HCT116 (cell line): Measurements from ENCODE around the gene PLEKHJ1.

ENCODE experiments used
- ATF3 ChIP-seq: IDR thresholded peaks from 2 replicates; pipeline ENCODE4 v1.6.1; 2012
- CTCF ChIP-seq, 3 experiments: fragments of 200-600 bp in 1 of 3; sonication (generic) in 1 of 3; IDR thresholded peaks in 2 of 3; conservative IDR thresholded peaks in 1 of 3; 2 replicates each; pipeline ENCODE4 v1.5.1; 2012 to 2017; ENCODE audit warnings: low read depth in 2 of 3, low read length in 2 of 3, antibody characterized with exemption in 1 of 3, borderline replicate concordance in 1 of 3, control low read depth in 1 of 3, mild to moderate bottlenecking in 1 of 3, mixed read lengths in 1 of 3, mixed run types in 1 of 3, moderate library complexity in 1 of 3; ENCODE audit not compliant: insufficient read depth in 1 of 3
- EZH2 ChIP-seq: fragments of 200-600 bp; sonication (generic); IDR thresholded peaks from 2 replicates; pipeline ENCODE4 v1.6.1; 2017; ENCODE audit warnings: antibody characterized with exemption, mixed run types
- EZH2phosphoT487 ChIP-seq: fragments of 200-600 bp; IDR thresholded peaks from 2 replicates; pipeline ENCODE4 v1.6.1; 2018; ENCODE audit warnings: antibody characterized with exemption, borderline replicate concordance
- REST ChIP-seq: IDR thresholded peaks from 2 replicates; pipeline ENCODE4 v1.6.1; 2012; ENCODE audit warnings: low read depth
- SRF ChIP-seq: IDR thresholded peaks from 2 replicates; pipeline ENCODE4 v1.6.1; 2012; ENCODE audit warnings: low read depth

DNA sequence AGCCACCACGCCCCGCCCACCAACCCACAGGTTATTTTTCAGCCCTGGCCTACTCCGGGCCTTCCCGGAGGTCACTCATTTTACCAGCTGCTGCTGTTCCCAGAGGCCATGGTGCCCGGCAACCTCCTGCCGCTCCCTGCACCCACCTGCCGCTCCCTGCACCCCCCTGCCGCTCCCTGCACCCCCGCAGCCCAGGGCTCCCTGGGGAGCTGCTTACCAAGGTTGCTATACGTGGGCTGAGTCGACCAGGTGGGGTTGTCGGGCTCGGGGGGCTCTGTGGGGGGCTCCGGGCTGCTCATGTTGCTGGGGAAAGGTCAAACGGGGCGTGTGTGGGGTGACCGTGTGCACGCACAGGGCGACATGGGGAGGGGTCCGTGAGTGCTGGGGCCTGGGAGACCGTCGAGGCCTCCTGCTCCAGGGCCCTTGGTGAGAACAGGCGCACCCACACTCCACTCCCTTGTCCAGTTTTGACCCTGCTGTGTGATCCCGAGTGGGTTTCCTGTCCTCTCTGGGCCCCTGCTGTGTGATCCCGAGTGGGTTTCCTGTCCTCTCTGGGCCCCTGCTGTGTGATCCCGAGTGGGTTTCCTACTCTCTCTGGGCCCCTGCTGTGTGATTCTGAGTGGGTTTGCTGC is 44.6 kb upstream of the PLEKHJ1 start:
- no peak for TF ChIP-seq REST
- no peak for TF ChIP-seq CTCF (IDR thresholded peaks at IDR 0.05 in 2 of 3, conservative IDR thresholded peaks at IDR 0.05 in 1 of 3; ENCODE audit: borderline replicate concordance in 1 of 3, insufficient read depth in 1 of 3, low read depth in 2 of 3, low read length in 2 of 3)
- TF ChIP-seq EZH2: no peak
- no peak for TF ChIP-seq ATF3
- no peak for TF ChIP-seq EZH2phosphoT487
- TF ChIP-seq SRF: no peak
